Measurements from ENCODE around the gene MLX.
"Not testable (repeated sequence)": the region's sequence is repeated elsewhere in the genome, so short reads cannot be mapped to it uniquely, and the experiment has no call there.

The MLX gene

DNA sequence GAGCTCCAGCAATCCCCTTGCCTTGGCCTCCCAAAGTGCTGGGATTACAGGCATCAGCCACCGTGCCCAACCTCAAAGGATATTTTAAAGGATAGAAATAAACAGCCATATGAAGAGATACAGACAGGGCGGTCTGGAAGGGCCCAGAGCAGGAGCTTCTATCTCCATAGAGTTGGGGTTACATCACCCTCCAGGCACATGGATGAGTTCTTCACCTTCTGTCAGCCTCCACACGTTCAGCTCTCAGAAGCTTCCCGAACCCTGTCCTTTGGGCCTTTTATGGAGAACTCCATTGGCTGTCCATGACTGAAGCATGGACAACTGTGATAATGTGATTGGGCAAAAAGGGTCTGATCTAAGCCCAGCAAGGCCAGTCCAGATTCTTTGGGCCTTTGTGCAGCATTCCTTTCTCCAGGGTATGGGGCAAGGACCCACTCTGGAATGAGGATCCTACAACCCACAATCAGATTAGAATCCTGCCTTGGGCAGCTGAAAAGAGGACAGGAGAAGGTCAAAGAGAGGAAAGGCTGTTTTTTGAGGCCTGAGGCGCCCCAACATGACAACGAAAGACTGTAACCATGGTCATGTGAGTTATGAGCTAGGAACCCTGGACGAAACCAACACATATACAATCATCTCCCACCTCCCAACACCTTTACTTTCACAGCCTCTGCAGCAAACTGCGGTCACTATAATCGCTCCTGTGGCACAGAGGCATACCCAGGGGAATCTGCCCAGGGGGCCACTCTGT lies 21.0 kb upstream of the MLX start:
- not testable (repeated sequence) for H3K27ac Mint-ChIP-seq, H3K4me3 Mint-ChIP-seq, ATAC-seq, H3K9me3 Mint-ChIP-seq, H3K27me3 Mint-ChIP-seq
- Mint-ChIP-seq H3K36me3 (peaks cover 15% of the 10 kb centered on the region), H3K4me1 (peaks cover 23% of the 10 kb centered on the region)

DNA sequence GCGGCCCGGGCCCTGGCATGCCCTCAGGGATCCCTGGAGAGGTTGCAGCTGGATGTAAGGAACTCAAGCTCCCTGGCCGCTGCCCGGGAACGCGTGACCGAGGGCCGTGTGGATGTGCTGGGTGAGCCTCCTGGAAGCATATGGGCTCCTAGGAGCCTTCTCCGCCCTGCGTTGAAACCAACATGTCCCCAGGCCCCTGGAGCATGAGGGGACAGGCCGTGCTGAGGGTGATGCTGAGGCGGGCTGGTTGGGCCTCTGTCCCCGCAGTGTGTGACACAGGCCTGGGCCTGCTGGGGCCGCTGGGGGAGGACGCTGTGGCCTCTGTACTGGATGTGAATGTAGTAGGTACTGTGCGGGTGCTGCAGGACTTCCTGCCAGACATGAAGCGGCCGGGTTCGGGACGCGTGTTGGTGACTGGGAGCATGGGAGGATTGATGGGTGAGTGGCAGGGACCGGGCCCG lies 19.9 kb upstream of the MLX start:
- Mint-ChIP-seq H3K9me3 (no peaks in the 10 kb centered on the region), H3K27ac (peak overlapping the region; percentile 63), H3K27me3 (no peaks in the 10 kb centered on the region), H3K4me3 (peak overlapping the region; percentile 33), H3K36me3 (peaks cover 9% of the 10 kb centered on the region), H3K4me1 (peaks cover 30% of the 10 kb centered on the region)
- ATAC-seq, result no peak

DNA sequence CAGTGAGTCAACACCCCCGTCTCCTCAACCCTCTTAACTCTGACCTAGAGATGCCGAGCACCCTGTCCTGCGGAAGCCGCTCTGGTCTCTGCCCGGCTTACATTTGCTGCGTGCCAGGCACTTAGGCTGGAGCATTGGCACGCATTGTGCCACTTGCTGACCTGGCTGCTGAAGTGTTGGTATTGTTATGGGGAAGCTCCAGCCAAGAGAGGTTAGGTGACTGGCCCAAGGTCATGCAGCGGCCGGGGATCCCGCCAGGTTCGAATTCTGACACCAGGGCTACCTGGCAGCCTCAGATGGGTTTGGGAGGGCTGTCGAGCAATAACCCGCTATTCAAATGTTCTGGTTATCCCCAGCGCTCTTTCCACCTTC lies 19.2 kb upstream of the MLX start:
- Mint-ChIP-seq H3K4me1 (peaks cover 33% of the 10 kb centered on the region), H3K4me3 (peak overlapping the region; percentile 45), H3K9me3 (no peaks in the 10 kb centered on the region), H3K27me3 (no peaks in the 10 kb centered on the region), H3K36me3 (peaks cover 8% of the 10 kb centered on the region), H3K27ac (no peak overlapping the region)
- no peak for ATAC-seq

DNA sequence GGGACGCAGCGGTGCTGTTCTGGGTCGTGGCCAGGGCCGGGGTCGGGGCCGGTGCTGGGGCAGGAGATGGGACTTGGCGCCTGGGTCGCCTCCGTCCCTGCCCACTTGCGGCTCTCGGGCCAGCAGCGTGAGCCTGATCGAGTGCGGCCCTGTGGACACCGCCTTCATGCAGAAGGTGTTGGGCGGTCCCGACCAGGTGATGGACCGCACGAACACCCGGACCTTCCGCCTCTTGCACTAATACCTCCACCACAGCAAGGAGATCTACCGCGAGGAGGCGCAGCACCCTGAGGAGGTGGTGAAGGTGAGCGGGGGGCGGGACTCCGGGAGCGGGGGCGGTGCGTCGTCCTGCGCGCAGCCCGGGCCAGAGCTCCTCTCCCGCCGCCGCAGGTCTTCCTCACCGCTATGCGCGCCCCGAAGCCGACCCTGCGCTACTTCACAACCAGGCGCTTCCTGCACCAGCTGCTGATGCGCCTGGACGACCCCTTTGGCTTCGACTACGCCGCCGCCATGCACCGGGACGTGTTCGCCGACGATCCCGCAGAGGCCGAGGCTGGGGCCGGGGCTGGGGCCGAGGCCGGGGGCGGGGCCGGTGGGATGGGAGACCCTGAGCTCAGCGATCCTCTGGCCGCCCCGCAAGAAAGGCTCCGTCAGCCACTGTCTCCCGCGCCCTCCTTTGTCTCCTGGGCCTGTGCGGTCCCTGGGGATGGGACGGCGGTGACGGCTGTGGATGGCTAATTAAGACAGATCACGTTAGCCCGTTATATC lies 18.6 kb upstream of the MLX start:
- Mint-ChIP-seq H3K27ac (no peak overlapping the region), H3K9me3 (no peaks in the 10 kb centered on the region), H3K4me3 (peak overlapping the region; percentile 45), H3K4me1 (peaks cover 38% of the 10 kb centered on the region), H3K36me3 (peaks cover 2% of the 10 kb centered on the region), H3K27me3 (no peaks in the 10 kb centered on the region)
- ATAC-seq, result peak; percentile 94

DNA sequence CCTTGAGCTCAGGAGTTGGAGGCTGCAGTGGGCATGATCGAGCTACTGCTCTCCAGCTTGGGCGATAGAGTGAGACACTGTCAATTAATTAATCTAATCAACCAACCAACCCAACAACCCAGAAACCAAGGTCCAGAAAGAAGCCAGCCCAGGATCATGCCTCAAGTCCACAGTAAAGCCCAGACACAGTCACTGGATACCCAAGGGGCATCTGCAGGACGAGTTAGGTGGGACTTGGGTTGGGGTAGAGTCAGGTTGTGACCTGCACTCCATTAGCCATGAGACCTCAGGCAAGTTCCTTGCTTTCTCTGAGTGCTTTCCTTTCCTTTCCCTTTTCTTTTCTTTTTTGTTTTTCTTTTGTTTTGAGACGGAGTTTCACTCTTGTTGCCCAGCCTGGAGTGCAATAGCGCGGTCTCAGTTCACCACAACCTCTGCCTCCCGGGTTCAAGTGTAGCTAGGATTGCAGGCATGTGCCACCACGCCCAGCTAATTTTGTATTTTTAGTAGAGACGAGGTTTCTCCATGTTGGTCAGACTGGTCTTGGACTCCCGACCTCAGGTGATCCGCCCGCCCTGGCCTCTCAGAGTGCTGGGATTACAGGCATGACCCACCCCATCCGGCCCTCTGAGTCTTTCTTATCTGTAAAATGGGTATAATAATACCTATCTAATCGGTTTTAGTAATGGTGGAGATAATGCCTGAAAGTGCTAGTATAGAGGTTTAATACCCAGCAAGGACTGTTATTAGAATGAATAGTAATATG lies 17.7 kb upstream of the MLX start:
- Mint-ChIP-seq H3K9me3 (no peaks in the 10 kb centered on the region), H3K36me3 (no peaks in the 10 kb centered on the region), H3K4me1 (peaks cover 47% of the 10 kb centered on the region), H3K4me3 (peak overlapping the region; percentile 45), H3K27ac (no peak overlapping the region), H3K27me3 (no peaks in the 10 kb centered on the region)
- no peak for ATAC-seq

DNA sequence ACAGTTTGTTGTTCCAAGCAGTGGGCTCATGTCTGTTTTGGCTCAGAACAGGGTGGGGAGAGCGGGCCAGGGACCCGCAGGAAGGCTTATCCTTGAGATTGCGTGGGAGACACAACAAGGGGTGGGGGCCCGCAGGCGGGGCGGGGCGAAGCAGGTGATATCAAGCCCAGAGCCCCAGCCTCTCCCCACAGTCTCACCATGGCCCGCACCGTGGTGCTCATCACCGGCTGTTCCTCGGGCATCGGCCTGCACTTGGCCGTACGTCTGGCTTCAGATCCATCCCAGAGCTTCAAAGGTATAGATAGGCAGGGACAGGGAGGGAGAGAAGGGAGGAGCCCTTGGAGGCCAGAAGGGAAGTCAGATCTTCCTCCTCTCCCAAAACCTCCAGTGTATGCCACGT lies 14.2 kb upstream of the MLX start, which contains the start of gene HSD17B1:
TSS of gene HSD17B1 (plus strand) at position 188 of the 400 bp plus-strand sequence. CDS start at position 199, 11 bp downstream.
- peak within 1 kb of the TSS; percentile 98 for H3K27ac Mint-ChIP-seq
- not testable (repeated sequence) for H3K36me3 Mint-ChIP-seq, H3K27me3 Mint-ChIP-seq, ATAC-seq, H3K9me3 Mint-ChIP-seq
- peak within 1 kb of the TSS; percentile 99 for H3K4me3 Mint-ChIP-seq
- peaks cover 54% of the 10 kb centered on the region for H3K4me1 Mint-ChIP-seq

DNA sequence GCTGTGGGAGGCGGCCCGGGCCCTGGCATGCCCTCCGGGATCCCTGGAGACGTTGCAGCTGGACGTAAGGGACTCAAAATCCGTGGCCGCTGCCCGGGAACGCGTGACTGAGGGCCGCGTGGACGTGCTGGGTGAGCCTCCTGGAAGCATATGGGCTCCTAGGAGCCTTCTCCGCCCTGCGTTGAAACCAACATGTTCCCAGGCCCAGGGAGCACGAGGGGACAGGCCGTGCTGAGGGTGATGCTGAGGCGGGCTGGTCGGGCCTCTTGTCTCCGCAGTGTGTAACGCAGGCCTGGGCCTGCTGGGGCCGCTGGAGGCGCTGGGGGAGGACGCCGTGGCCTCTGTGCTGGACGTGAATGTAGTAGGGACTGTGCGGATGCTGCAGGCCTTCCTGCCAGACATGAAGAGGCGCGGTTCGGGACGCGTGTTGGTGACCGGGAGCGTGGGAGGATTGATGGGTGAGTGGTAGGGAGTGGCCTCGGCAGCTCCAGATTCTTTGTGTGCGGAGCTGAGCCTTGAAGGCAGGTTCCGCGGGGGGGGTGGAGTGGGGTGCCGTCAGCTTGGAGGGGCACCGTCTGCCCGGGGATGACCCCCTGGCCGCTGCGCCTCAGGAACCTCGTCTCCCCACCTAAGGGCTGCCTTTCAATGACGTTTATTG lies 13.6 kb upstream of the MLX start:
- H3K4me3 Mint-ChIP-seq, result peak overlapping the region; percentile 99
- peaks cover 53% of the 10 kb centered on the region for H3K4me1 Mint-ChIP-seq

DNA sequence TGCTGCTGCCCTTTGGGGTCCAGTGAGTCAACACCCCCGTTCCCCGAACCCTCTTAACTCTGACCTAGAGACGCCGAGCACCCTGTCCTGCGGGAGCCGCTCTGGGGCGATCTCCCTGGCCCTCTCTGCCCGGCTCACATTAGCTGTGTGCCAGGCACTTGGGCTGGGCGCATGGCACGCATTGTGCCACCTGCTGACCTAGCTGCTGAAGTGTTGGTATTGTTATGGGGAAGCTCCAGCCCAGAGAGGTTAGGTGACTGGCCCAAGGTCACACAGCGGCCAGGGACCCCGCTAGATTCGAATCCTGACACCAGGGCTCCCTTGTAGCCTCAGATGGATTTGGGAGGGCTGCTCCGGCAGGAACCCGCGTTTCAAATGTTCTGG lies 13.0 kb upstream of the MLX start:
- Mint-ChIP-seq H3K27ac (peak overlapping the region; percentile 98), H3K27me3 (no peaks in the 10 kb centered on the region), H3K36me3 (no peaks in the 10 kb centered on the region), H3K4me1 (peaks cover 50% of the 10 kb centered on the region), H3K9me3 (no peaks in the 10 kb centered on the region), H3K4me3 (peak overlapping the region; percentile 99)
- ATAC-seq, result no peak

More for the DNA sequence above, 13.6 kb upstream of the MLX start:
- Mint-ChIP-seq H3K36me3 (no peaks in the 10 kb centered on the region), H3K27me3 (no peaks in the 10 kb centered on the region), H3K9me3 (no peaks in the 10 kb centered on the region), H3K27ac (peak overlapping the region; percentile 98)
- ATAC-seq, result no peak

DNA sequence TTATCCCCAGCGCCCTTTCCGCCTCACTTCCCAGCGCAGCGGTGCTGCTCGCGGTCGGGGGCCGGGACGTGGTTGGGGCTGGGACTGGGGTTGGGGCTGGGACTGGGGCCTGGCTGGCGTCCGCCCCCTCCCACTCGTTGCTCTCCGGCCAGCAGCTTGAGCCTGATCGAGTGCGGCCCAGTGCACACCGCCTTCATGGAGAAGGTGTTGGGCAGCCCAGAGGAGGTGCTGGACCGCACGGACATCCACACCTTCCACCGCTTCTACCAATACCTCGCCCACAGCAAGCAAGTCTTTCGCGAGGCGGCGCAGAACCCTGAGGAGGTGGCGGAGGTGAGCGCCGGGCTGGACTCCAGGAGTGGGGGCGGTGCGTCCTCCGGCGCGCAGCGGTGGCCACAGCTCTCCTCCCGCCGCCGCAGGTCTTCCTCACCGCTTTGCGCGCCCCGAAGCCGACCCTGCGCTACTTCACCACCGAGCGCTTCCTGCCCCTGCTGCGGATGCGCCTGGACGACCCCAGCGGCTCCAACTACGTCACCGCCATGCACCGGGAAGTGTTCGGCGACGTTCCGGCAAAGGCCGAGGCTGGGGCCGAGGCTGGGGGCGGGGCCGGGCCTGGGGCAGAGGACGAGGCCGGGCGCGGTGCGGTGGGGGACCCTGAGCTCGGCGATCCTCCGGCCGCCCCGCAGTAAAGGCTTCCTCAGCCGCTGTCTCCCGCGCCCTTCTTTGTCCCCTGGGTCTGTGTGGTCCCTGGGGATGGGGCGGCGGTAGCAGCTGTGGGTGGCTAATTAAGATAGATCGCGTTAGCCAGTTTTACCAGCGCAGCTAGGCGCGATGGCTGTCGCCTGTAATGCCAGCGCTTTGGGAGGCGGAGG lies 12.4 kb upstream of the MLX start:
- H3K27me3 Mint-ChIP-seq, result no peaks in the 10 kb centered on the region
- no peaks in the 10 kb centered on the region for H3K36me3 Mint-ChIP-seq
- H3K4me1 Mint-ChIP-seq, result peaks cover 45% of the 10 kb centered on the region
- ATAC-seq, result peak; percentile 96
- peak overlapping the region; percentile 98 for H3K27ac Mint-ChIP-seq
- H3K9me3 Mint-ChIP-seq, result no peaks in the 10 kb centered on the region
- peak overlapping the region; percentile 99 for H3K4me3 Mint-ChIP-seq

DNA sequence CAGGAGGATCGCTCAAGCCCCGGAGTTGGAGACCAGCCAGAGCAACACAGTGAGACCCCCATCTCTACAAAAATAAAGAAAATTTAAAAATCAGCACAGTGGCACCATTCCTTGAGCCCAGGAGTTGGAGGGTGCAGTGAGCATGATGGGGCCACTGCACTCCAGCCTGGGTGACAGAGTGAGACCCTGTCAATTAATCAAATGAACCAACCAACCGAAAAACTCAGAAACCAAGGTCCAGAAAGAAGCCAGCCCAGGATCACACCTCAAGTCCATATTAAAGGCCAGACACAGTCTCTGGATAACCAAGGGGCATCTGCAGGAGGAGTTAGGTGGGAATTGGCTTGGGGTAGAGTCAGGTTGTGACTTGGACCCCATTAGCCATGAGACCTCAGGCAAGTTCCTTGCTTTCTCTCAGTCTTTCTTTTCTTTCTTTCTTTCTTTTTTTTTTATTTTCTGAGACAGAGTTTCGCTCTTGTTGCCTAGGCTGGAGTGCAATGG lies 11.7 kb upstream of the MLX start:
- Mint-ChIP-seq H3K27me3 (no peaks in the 10 kb centered on the region), H3K4me1 (peaks cover 49% of the 10 kb centered on the region), H3K27ac (peak overlapping the region; percentile 98), H3K4me3 (peak overlapping the region; percentile 99), H3K9me3 (no peaks in the 10 kb centered on the region), H3K36me3 (no peaks in the 10 kb centered on the region)
- no peak for ATAC-seq

DNA sequence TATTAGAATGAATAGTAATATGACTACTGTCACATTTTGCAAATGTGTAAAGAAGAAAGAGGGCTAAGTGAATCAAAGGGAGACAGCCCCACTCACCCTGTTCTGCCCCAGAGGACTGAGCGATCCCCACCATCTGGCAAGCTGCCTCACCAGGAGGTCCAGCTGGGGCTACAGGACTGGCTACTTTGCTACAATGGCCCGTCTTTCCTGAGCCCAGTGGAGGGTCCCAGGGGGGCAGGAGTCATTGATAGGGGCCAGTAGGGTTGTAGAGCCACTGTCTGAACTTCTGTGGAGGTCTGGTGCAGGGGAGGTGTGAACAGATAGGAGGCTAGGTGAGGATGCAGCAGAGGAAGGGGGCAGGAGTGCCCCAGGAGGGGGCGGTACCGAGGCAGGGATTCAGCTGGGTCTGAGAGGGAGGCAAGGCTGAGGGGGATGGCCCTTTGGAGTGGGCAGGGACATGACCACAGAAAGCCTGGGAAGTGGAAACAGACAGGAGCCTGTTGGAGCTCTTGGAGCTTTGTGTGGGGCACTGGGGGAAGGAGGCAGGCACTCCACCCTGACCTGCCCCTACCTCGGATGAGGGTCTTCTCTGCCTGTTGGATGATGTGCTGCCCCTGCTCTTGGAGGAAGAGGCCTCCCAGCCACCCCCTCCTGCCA lies 10.8 kb upstream of the MLX start:
- H3K4me1 Mint-ChIP-seq, result peaks cover 51% of the 10 kb centered on the region
- H3K27ac Mint-ChIP-seq, ATAC-seq, H3K9me3 Mint-ChIP-seq, H3K27me3 Mint-ChIP-seq, H3K36me3 Mint-ChIP-seq, H3K4me3 Mint-ChIP-seq: not testable (repeated sequence)

DNA sequence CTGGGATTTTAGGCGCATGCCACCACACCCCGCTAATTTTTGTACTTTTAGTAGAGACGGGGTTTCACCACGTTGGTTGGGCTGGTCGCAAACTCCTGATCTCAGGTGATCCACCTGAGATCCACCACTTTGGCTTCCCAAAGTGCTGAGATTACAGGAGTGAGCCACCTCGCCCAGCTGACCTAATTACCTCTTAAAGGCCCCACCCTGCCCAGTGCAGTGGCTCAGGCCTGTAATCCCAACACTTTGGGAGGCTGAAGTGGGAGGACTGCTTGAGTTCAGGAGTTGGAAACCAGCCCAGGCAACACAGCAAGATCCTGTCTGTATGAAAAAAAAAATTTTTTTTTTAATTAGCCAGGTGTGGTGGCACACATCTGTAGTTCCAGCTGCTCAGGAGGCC lies 7.8 kb upstream of the MLX start:
- Mint-ChIP-seq H3K4me3 (no peak overlapping the region), H3K27ac (peak overlapping the region; percentile 90), H3K27me3 (no peaks in the 10 kb centered on the region), H3K36me3 (peaks cover 10% of the 10 kb centered on the region), H3K4me1 (peaks cover 54% of the 10 kb centered on the region), H3K9me3 (no peaks in the 10 kb centered on the region)
- no peak for ATAC-seq

DNA sequence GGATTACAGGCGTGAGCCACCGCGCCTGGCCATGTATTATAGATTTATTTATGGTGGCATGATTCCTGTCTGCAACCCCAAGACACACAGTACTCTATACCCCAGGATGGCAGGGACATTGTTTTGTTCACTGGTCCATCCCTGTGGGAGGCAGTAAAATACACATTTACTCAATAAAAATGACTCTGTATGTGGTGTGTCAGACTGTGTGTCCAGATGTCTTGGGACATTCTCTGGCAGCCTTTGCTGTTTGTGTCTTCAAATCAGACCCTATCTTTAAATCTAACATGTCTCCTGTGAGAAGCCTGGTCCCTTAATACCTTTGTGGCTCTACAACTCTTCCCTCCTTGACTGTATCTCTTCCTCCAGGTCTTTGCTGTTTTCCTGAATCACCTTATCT lies 6.7 kb upstream of the MLX start:
- H3K27ac Mint-ChIP-seq, result peak overlapping the region; percentile 90

More for the DNA sequence above, 6.7 kb upstream of the MLX start:
- Mint-ChIP-seq H3K4me1 (peaks cover 50% of the 10 kb centered on the region), H3K36me3 (peaks cover 14% of the 10 kb centered on the region), H3K9me3 (no peaks in the 10 kb centered on the region), H3K27me3 (no peaks in the 10 kb centered on the region), H3K4me3 (no peak overlapping the region)
- no peak for ATAC-seq
